ENCODE measurements around the gene TWIST1. TPM values are rescaled to one million over a fixed set of nuclear protein-coding genes. Genes with fewer than 3 reads are reported as not detected.

TWIST1 gene
- total RNA-seq, 1 experiment from 2014 or later = not detected

DNA sequence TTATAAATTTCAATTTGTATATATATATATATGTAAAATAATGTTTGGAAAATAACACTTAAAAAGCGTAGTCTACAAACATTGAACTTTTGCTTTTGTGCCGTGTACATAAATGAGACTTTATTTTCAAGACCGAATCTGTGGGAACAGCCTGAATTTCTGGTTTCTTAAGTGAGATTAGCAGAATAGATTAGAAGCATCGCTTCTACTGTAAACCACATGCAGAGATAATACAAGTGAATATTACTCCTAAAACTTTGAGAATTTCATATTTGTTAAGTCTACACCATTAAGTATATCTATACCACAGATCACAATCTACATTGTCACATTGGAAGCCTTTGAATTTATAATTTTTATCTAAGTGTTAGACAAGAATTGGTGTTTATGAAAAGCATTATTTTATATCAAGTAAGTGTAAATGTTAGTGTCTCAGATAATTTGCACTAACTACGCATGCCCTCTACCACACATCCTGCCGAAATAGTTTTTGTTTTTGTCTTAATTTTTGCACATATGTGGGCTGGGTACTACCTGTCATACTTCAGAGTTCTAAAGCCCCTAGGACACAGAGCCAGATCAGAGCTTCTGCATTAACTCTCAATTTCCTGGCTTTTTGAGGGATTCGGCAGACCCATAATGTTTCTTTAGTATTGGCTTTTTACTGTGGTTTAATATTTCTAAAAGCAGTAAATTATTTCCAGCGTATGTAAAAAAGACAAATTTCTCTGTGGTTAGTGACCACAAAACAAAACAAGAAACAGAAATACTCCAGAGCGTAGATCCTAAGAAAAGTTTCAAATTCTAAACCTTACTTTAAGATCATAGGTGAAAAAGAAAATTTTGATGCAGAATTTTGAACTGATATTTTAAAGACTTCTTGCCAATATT is 20.0 kb downstream of the TWIST1 start:
- no peak overlapping the region for H3T11ph ChIP-seq (ENCODE audit: low read length)
- no peaks in the 10 kb centered on the region for H3K79me2 ChIP-seq (ENCODE audit: insufficient read depth, low read length)
- WGBS (ENCODE audit: extremely low coverage, insufficient read length, low lambda C conversion rate) = no CpG with 5 or more reads among the region's 9 CpGs

More for the DNA sequence above, 20.0 kb downstream of the TWIST1 start:
- H3K4me1 ChIP-seq (ENCODE audit: insufficient read depth, low read length) = peaks cover 17% of the 10 kb centered on the region; the same call in 1 of the 2 replicates
- no peak overlapping the region for H3K18ac ChIP-seq (ENCODE audit: insufficient read length, low read depth, low read length)
- H4K20me1 ChIP-seq (ENCODE audit: control insufficient read depth, insufficient read depth, insufficient read length) = no peaks in the 10 kb centered on the region
- H3K9me3 Mint-ChIP-seq = no peaks in the 10 kb centered on the region
- peaks cover 17 to 22% of the 10 kb centered on the region in 2 experiments for H3K4me1 Mint-ChIP-seq
- H3K9ac ChIP-seq (ENCODE audit: extremely low read depth, insufficient read length, low read length) = no peak overlapping the region
- H2BK120ac ChIP-seq (ENCODE audit: low read depth, low read length, poor library complexity, severe bottlenecking) = no peak overlapping the region
- H3K27ac Mint-ChIP-seq = no peak overlapping the region
- H3K4ac ChIP-seq (ENCODE audit: low read depth, low read length) = no peak overlapping the region
- peaks cover 19% of the 10 kb centered on the region for H3K27me3 Mint-ChIP-seq (ENCODE audit: low read depth)
- no peak overlapping the region for H2AFZ ChIP-seq (ENCODE audit: low read length)
- H2BK20ac ChIP-seq (ENCODE audit: low read depth, low read length, poor library complexity, severe bottlenecking) = no peak overlapping the region
- no peak overlapping the region for H2BK15ac ChIP-seq (ENCODE audit: low read depth, low read length)
- H3K23ac ChIP-seq (ENCODE audit: insufficient read length, low read depth, low read length) = no peak overlapping the region
- no peak overlapping the region for H2BK12ac ChIP-seq (ENCODE audit: insufficient read length, low read depth, low read length)
- DNase-seq = no peak
- TF ChIP-seq, protein P1, sequence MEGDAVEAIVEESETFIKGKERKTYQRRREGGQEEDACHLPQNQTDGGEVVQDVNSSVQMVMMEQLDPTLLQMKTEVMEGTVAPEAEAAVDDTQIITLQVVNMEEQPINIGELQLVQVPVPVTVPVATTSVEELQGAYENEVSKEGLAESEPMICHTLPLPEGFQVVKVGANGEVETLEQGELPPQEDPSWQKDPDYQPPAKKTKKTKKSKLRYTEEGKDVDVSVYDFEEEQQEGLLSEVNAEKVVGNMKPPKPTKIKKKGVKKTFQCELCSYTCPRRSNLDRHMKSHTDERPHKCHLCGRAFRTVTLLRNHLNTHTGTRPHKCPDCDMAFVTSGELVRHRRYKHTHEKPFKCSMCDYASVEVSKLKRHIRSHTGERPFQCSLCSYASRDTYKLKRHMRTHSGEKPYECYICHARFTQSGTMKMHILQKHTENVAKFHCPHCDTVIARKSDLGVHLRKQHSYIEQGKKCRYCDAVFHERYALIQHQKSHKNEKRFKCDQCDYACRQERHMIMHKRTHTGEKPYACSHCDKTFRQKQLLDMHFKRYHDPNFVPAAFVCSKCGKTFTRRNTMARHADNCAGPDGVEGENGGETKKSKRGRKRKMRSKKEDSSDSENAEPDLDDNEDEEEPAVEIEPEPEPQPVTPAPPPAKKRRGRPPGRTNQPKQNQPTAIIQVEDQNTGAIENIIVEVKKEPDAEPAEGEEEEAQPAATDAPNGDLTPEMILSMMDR (conservative IDR thresholded peaks at IDR 0.05) = no peak
- no peaks in the 10 kb centered on the region for H3K9me3 ChIP-seq (ENCODE audit: control insufficient read depth, low read depth, low read length)
- H3K27me3 ChIP-seq (ENCODE audit: insufficient read depth, low read length) = no peaks in the 10 kb centered on the region
- no peak overlapping the region for H4K91ac ChIP-seq (ENCODE audit: insufficient read length, low read depth, low read length)
- no peak overlapping the region for H4K5ac ChIP-seq (ENCODE audit: insufficient read length, low read depth, low read length)
- H3K14ac ChIP-seq (ENCODE audit: insufficient read depth, low read length) = no peak overlapping the region
- no peak overlapping the region for H3K56ac ChIP-seq (ENCODE audit: insufficient read length, low read depth, low read length)
- H2BK5ac ChIP-seq (ENCODE audit: insufficient read length, low read length) = no peak overlapping the region
- no peak overlapping the region for H3K4me2 ChIP-seq (ENCODE audit: insufficient read depth, insufficient read length, low read length)
- no peak overlapping the region for H3K4me3 Mint-ChIP-seq
- H3K36me3 Mint-ChIP-seq (ENCODE audit: insufficient read depth in 1 of 3, low read depth in 3 of 3) = no peaks in the 10 kb centered on the region
- no peak overlapping the region for H3K27ac ChIP-seq (ENCODE audit: insufficient read length, low read depth, low read length)
- no peak overlapping the region for H2AK5ac ChIP-seq (ENCODE audit: insufficient read length, low read length)
- no peaks in the 10 kb centered on the region for H3K79me1 ChIP-seq (ENCODE audit: insufficient read depth, low read depth, low read length, poor library complexity, severe bottlenecking)
- no peak overlapping the region for H4K8ac ChIP-seq (replicated peaks; ENCODE audit: insufficient read length, low read depth, low read length)
- H3K23me2 ChIP-seq (ENCODE audit: insufficient read length, low read depth, low read length, poor library complexity, severe bottlenecking) = no peaks in the 10 kb centered on the region
